Measurements from ENCODE around the gene MATN1.

DNA sequence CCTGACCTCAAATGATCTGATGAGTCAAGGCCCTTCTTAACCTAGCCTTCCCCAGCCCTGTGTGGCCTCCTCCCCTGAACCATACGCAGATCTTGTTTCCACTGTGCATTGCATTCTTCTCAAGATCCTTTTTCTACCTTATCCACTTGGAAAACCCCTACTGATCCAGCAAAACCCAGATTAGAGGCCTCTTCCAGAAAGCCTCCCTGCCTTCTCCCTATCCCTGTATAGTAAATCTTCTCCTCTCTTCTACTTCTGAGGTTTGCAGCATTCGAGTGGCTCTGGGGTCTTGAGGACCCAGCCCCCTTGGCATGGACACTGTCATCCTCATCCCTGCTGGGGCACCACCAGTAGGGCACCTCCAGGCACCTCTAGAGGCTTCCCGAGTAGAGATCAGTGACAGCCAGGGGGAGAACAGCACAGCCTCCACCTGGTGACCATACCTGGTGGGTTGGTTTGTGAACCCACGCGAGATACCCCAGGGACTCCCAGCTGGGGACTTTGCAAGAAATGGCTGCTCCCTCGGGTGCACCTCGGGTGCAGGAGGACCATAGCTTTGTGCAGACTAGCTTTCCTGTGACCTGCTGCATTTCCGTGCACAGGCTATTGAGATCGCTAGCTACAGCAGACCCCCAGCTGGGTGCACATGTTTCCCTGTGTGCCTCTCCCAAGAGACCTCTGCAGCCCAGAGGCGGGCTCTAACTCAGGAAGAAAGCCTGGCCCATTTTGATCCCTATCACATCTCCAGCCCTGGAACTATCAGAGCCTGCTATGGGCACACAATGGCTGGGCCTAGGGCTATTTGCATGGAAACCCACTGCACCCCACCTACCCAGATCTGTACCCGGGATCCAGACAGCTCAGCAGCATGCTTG is 34.2 kb downstream of the MATN1 start:
- TF ChIP-seq POLR2A (IDR thresholded peaks at IDR 0.05) (no peak), CTCF (IDR thresholded peaks at IDR 0.05) (no peak)

Measured in upper lobe of left lung (tissue), 4 donors.